Activated B cell treated with CpG ODN at 0.5 μM for 24 hours (primary cell): Measurements from ENCODE around the gene DNASE1. TPM values are rescaled to one million over a fixed set of nuclear protein-coding genes. Genes with fewer than 3 reads are reported as not detected.

Experiments
- ATAC-seq: fragments of 200-7000 bp; cut with Tn5 transposase; one replicate; pipeline ENCODE4 v1.10.0; 2021; ENCODE audit warnings: low read depth, mild to moderate bottlenecking, moderate library complexity
- CTCF ChIA-PET: fragments of 350-600 bp; sonication (Branson Sonifier 250); formaldehyde crosslinking; loops from one replicate; lab custom pipeline; 2021; ENCODE audit warnings: antibody characterized with exemption; lab: Charles Lee
- POLR2A ChIA-PET: fragments of 350-600 bp; sonication (Branson Sonifier 250); formaldehyde crosslinking; loops from one replicate; lab custom pipeline; 2021; ENCODE audit warnings: antibody characterized with exemption; lab: Charles Lee
- DNase-seq: peaks from one replicate; pipeline ENCODE4 v3.0.0; 2022
- H3K27ac Mint-ChIP-seq: one replicate; pipeline ENCODE4 v1.8.0; 2020; ENCODE audit warnings: mixed read lengths
- H3K27me3 Mint-ChIP-seq: one replicate; pipeline ENCODE4 v1.8.0; 2021; ENCODE audit warnings: mixed read lengths
- H3K36me3 Mint-ChIP-seq: one replicate; pipeline ENCODE4 v1.8.0; 2021; ENCODE audit warnings: low read depth, mixed read lengths
- H3K4me1 Mint-ChIP-seq: one replicate; pipeline ENCODE4 v1.8.0; 2021; ENCODE audit warnings: mixed read lengths
- H3K4me3 Mint-ChIP-seq: one replicate; pipeline ENCODE4 v1.8.0; 2020; ENCODE audit warnings: mild to moderate bottlenecking, mixed read lengths
- H3K9me3 Mint-ChIP-seq: one replicate; pipeline ENCODE4 v1.8.0; 2020; ENCODE audit warnings: mixed read lengths
- intact Hi-C: fragments of 100-400 bp; cut with micrococcal nuclease; formaldehyde crosslinking; loops from one replicate; pipeline ENCODE4 v1.15.1; 2024
- total RNA-seq: library from RNA; stranded (reverse); gene quantifications from 2 replicates; pipeline ENCODE4 v1.2.3, GENCODE V29; 2022
- TF ChIP-seq, protein P1 (sequence below): fragments of 200-600 bp; IDR thresholded peaks from one replicate; pipeline ENCODE4 v1.8.0; 2022; ENCODE audit warnings: antibody characterized with exemption, mild to moderate bottlenecking

Gene DNASE1
- total RNA-seq, 1 donor from 2014 or later: 28.5 TPM

DNA sequence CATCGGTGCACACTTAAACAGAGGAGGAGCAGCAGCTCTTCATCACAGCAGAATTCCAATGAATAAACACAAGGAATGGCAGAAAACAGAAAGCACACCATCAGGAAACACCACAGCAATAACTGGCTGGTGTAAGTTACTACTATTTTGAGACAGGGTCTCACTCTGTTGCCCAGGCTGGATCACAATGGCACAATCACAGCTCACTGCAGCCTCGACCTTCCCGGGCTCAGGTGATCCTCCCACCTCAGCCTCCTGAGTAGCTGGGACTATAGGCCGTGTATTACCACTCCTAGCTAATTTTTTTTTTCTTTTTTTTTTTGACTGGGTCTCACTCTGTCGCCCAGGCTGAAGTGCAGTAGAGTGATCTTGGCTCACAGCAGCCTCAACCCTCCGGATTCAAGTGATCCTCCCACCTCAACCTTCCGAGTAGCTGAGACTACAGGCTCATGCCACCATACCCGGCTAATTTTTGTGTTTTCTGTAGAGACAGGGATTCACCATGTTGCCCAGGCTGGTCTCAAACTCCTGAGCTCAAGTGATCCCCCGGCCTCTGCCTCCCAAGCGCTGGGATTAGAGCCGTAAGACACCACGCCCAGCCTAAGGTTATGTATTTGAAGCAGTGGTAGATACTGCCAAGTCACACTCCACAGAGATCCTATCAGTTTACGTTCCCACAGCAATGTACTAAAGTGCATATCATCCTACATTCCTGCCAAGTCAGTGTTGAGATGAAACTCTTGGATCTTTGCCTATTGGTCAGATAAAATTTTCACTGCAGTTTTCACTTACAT, 42.1 kb downstream of the DNASE1 start:
- POLR2A ChIA-PET: no interaction called here
- intact Hi-C loops: no loop called here

DNA sequence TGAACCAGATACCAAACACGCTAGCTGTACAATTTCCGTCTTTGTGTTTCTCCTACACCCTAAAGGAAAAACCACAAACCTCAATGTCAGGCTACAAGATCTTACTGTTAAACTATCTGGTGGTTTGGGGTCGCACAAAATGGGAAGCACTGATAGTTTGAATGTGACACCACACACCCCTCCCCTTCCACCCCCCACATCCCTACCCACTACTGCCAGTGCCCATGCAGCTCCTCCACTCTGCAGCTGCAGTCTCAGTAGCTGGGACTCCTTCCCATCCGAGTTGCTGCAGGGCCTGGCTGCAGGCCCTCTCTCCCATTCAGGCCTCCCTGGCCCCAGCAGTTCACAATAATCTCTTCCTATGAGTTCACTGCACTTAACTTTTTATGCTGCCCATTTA, 44.5 kb downstream of the DNASE1 start:
- intact Hi-C loops: no loop called here
- CTCF ChIA-PET: no interaction called here
- H3K27ac Mint-ChIP-seq: no peak overlapping the region
- ATAC-seq (no peak), DNase-seq (no peak)
- no peaks in the 10 kb centered on the region for H3K9me3 Mint-ChIP-seq
- H3K36me3 Mint-ChIP-seq: peaks cover 12% of the 10 kb centered on the region
- TF ChIP-seq, protein P1, sequence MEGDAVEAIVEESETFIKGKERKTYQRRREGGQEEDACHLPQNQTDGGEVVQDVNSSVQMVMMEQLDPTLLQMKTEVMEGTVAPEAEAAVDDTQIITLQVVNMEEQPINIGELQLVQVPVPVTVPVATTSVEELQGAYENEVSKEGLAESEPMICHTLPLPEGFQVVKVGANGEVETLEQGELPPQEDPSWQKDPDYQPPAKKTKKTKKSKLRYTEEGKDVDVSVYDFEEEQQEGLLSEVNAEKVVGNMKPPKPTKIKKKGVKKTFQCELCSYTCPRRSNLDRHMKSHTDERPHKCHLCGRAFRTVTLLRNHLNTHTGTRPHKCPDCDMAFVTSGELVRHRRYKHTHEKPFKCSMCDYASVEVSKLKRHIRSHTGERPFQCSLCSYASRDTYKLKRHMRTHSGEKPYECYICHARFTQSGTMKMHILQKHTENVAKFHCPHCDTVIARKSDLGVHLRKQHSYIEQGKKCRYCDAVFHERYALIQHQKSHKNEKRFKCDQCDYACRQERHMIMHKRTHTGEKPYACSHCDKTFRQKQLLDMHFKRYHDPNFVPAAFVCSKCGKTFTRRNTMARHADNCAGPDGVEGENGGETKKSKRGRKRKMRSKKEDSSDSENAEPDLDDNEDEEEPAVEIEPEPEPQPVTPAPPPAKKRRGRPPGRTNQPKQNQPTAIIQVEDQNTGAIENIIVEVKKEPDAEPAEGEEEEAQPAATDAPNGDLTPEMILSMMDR: no peak
- H3K4me1 Mint-ChIP-seq: peaks cover 8% of the 10 kb centered on the region
- no peaks in the 10 kb centered on the region for H3K27me3 Mint-ChIP-seq
- POLR2A ChIA-PET: no interaction called here
- H3K4me3 Mint-ChIP-seq: no peak overlapping the region

More for the DNA sequence above, 42.1 kb downstream of the DNASE1 start:
- DNase-seq: no peak
- TF ChIP-seq, protein P1: no peak
- Mint-ChIP-seq H3K9me3 (no peaks in the 10 kb centered on the region), H3K27me3 (no peaks in the 10 kb centered on the region), H3K36me3 (peaks cover 7% of the 10 kb centered on the region), H3K27ac (no peak overlapping the region), H3K4me3 (no peak overlapping the region), H3K4me1 (peaks cover 8% of the 10 kb centered on the region)
- no peak for ATAC-seq
- CTCF ChIA-PET: no interaction called here

DNA sequence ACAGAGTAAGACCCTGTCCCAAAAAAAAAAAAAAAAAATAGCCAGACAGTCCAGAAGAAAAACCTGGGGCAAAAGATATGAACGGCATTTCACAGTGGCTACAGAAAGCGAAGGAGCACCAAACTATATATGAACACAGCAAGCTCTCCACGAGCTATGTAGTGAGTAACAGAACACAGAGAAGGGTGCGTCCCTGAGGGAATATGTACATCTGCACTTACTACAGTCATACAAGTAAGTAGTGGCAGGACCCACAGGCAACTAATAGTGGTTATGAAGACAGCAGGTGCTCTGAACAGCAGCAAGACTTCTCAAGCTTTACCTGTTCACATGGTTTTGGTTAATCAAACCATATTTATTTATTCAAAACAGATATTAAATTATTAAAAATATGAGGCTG, 47.0 kb downstream of the DNASE1 start:
- DNase-seq: no peak
- intact Hi-C loops: no loop called here
- ChIA-PET CTCF (interaction anchor here (0.6 kb wide), 1 partner anchor 213 kb away, joined by 3 read pairs; no protein-coding TSS in a partner anchor), POLR2A (interaction anchor here (0.7 kb wide), 1 partner anchor 179 kb away, joined by 10 read pairs; no protein-coding TSS in a partner anchor)
- ATAC-seq: no peak
- Mint-ChIP-seq H3K27ac (no peak overlapping the region), H3K4me3 (no peak overlapping the region), H3K27me3 (no peaks in the 10 kb centered on the region), H3K36me3 (peaks cover 7% of the 10 kb centered on the region), H3K4me1 (peaks cover 5% of the 10 kb centered on the region), H3K9me3 (no peaks in the 10 kb centered on the region)
- TF ChIP-seq, protein P1: no peak

DNA sequence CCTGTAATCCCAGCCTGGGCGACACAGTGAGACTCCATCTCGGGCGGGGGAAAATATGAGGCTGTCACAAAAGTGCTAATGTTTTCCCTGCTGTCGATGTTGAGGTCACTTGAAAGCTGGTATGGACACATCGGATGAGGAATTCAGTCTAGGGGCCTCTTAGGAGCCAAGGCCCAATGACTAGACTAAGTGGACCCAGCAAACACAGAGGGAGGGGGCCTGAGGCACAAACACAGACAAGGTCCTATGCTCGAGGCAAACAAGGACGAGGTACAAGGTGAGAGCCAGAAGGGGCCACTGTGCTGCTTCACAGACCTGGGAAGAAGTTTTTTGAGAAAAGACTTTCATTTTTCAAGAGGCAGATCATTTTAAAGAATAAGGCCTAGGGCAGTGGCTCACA, 47.6 kb downstream of the DNASE1 start:
- ATAC-seq (no peak), DNase-seq (no peak)
- Mint-ChIP-seq H3K36me3 (peaks cover 7% of the 10 kb centered on the region), H3K9me3 (no peaks in the 10 kb centered on the region), H3K4me3 (no peak overlapping the region), H3K27me3 (no peaks in the 10 kb centered on the region), H3K27ac (no peak overlapping the region), H3K4me1 (peaks cover 5% of the 10 kb centered on the region)
- POLR2A ChIA-PET: interaction anchor here (0.7 kb wide), 1 partner anchor 179 kb away, joined by 10 read pairs; no protein-coding TSS in a partner anchor
- TF ChIP-seq, protein P1: no peak
- CTCF ChIA-PET: no interaction called here
- intact Hi-C loops: no loop called here

DNA sequence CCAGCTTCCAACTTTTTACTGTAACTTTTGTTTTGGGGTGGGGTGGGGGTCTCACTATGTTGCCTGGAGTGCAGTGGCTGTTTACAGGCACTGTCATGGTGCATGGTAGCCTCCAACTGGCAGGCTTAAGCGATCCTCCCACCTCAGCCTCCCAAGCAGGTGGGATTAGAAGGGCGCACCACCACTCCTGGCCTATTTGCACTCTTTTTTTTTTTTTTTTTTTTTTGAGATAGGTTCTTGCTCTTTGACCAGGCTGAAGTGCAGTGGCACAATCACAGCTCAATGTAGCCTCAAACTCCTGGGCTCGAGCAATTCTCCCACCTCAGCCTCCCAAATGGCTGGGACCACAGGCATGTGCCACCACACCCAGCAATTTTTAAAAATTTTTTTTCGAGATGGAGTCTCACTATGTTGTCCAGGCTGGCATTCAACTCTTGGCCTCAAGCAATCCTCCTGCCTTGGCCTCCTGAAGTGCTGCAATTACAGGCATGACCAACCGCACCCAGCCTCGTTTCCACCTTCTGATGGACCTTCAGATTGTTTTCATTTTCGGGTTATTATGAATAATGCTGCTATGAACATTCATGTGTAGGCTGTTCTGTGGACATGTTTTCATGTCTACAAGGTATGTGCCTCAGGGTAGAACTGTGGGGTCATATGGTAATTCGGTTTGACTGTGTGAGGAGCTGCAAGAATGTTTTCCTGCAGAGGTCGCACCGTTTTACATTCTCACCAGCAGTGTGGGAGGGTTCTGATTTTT, 51.9 kb downstream of the DNASE1 start:
- no peak overlapping the region for H3K27ac Mint-ChIP-seq
- H3K4me1 Mint-ChIP-seq: peaks cover 6% of the 10 kb centered on the region
- intact Hi-C loops: no loop called here
- H3K36me3 Mint-ChIP-seq: peaks cover 14% of the 10 kb centered on the region
- H3K4me3 Mint-ChIP-seq: no peak overlapping the region
- ChIA-PET CTCF (no interaction called here), POLR2A (interaction anchor here (0.7 kb wide), 1 partner anchor 41 kb away, joined by 5 read pairs; no protein-coding TSS in a partner anchor)
- no peaks in the 10 kb centered on the region for H3K27me3 Mint-ChIP-seq
- TF ChIP-seq, protein P1: no peak
- ATAC-seq: no peak
- no peak for DNase-seq
- H3K9me3 Mint-ChIP-seq: no peaks in the 10 kb centered on the region
